Vagina (tissue), 2 donors: Measurements from ENCODE around the gene SAPCD1.

ENCODE experiments used
- CTCF ChIP-seq, 3 experiments: fragments of 450-650 bp in 2 of 3; fragments of 200-600 bp in 1 of 3; sonication (generic) in 1 of 3; IDR thresholded peaks; one replicate each; pipeline ENCODE4 v1.5.1; 2017 to 2019; ENCODE audit warnings: antibody characterized with exemption in 3 of 3, mild to moderate bottlenecking in 2 of 3, moderate library complexity in 2 of 3
- POLR2A ChIP-seq, 2 donors: fragments of 450-650 bp; IDR thresholded peaks; one replicate each; pipeline ENCODE4 v1.6.1; 2017; ENCODE audit warnings: antibody characterized with exemption in 2 of 2, mild to moderate bottlenecking in 2 of 2, moderate library complexity in 2 of 2

- TF ChIP-seq POLR2A (IDR thresholded peaks at IDR 0.05) (no peak), CTCF (IDR thresholded peaks at IDR 0.05) (no peak)
Measured at GRCh38 chr6:31778999-31779885, 16.8 kb downstream of the SAPCD1 start.
